HG03565 (cell line): ENCODE data around the gene C2orf76.

ENCODE experiments used
- ATAC-seq: cut with Tn5 transposase; IDR thresholded peaks from one replicate; pipeline ENCODE4 v1.9.1; 2021; ENCODE audit warnings: mild to moderate bottlenecking, moderate library complexity; ENCODE audit not compliant: unreplicated experiment

The C2orf76 gene

DNA sequence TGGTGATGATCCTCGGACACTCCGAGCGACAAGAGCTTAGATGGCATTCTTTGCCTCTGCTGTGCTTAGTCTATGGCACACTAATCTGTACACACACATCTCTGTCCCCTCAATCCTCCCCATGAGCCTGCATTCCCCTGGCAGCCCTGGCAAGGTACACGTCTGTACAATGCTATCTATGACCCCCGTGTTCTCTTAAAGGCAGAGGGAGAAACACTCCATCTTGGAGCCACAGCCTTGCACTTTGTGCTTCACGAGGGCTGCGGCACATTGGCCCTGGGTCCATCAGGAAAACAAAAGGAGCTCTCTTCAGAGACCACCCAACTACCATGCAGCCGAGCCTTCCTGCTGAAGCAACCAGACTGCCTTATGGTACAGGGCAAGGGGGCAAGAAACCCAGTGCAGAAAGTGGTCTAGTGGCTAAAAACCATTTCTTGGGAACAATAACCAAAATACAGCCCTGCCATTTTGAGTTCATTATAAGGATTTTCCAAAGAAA lies 100.5 kb downstream of the C2orf76 start:
- no peak for ATAC-seq

DNA sequence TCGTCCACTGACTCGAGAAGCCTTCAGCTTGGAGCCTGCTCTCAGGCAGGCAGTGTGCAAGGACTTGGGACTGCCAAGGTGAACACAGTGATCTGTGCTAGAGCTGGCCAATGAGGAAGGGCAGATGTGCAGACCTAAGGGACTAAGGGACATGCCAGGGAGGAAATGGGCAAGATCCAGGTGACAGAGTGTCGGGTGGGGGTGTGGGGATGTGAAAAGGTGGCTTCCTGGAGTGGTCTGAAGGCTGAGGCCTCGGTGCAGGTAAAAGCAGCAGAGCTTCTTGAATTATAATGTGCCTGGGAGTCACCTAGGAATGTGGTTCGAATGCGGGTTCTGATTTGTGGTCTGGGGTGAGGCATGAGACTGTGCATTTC lies 101.0 kb downstream of the C2orf76 start:
- no peak for ATAC-seq

DNA sequence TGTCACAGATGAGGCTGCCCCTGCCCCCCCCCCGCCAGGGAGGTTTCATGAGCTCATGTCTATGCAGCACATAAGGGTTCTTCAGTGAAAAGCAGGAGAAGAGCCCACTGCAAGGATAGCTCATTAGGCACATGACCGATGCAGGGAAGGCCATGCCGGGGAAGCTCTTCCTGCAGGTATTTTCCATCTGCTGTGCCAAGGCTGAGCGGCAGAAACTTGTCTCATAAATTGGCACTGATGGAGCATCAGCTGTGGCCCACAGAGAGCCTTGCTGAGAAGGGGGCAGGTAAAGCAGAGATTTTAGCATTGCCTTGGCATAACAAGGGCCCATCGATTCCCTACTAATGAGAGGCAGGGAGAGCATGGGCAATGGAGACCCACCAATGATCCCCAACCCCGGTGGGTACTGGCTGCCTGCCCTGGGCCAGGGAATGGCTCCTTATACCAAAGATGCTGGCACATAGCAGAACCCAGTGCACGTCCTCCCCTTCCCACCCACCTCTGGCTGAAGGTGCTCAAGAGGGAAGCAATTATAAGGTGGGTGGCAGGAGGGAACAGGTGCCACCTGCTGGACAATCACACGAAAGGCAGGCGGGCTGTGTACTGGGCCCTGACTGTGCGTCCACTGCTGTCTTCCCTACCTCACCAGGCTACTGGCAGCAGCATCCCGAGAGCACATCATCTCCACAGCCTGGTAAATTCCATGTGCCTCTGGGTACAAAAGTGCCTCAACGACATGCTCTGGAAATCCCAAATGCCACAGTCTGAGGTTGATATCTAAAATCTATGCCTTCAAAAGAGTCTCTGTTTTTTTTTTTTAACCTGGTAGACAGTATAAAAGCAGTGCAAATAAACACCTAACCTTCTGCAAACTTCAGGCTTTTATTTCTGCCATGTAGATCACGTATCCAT lies 101.6 kb downstream of the C2orf76 start:
- peak; percentile 92 for ATAC-seq

DNA sequence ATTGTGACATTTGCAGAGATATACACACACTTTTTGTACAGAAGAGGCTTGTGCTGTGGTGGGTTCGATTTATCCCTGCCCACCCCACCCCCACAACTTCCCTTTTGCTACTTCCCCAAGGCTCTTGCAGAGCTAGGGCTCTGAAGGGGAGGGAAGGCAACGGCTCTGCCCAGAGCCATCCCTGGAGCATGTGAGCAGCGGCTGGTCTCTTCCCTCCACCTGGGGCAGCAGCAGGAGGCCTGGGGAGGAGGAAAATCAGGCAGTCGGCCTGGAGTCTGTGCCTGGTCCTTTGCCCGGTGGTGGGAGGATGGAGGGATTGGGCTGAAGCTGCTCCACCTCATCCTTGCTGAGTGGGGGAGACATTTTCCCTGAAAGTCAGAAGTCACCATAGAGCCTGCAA lies 103.0 kb downstream of the C2orf76 start:
- no peak for ATAC-seq

DNA sequence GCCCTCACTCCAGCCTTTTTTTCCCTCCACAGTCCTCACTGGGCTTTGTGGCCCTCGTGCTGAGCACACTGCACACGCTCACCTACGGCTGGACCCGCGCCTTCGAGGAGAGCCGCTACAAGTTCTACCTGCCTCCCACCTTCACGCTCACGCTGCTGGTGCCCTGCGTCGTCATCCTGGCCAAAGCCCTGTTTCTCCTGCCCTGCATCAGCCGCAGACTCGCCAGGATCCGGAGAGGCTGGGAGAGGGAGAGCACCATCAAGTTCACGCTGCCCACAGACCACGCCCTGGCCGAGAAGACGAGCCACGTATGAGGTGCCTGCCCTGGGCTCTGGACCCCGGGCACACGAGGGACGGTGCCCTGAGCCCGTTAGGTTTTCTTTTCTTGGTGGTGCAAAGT lies 103.6 kb downstream of the C2orf76 start:
- no peak for ATAC-seq

DNA sequence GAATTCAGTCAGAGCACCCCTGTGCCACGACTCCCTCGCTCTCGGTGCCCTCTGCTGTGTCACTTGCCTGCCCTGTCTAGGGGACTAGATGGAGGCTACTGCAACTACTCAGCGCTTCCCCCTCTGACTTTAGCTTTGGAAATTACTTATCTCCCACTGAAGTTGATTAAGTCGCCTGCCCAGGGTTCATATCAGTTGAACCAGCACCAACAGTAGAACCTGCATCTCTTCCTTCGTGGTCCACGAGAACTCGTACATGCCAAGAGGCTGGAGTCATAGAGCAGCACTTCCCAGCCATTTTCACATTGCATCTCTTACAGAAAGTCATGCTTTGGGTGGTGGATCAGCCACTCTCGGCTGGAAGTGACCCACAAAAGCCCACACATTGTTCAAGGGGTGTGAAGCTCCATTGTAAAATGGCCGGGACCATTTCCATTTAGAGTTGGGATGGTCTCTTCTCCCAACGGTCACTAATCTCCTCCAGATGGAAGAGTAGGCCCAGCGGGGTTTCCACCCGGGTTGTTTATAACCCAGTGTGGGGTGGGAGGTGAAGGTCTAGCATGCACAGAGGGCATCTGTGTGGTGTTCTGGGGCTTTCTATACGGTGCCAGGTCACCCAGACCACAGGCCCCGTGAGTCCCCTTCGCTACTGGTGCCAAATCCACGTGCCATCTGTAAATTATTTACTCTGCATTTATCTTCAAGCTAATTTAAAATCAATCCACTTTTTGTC lies 105.0 kb downstream of the C2orf76 start:
- ATAC-seq = no peak

DNA sequence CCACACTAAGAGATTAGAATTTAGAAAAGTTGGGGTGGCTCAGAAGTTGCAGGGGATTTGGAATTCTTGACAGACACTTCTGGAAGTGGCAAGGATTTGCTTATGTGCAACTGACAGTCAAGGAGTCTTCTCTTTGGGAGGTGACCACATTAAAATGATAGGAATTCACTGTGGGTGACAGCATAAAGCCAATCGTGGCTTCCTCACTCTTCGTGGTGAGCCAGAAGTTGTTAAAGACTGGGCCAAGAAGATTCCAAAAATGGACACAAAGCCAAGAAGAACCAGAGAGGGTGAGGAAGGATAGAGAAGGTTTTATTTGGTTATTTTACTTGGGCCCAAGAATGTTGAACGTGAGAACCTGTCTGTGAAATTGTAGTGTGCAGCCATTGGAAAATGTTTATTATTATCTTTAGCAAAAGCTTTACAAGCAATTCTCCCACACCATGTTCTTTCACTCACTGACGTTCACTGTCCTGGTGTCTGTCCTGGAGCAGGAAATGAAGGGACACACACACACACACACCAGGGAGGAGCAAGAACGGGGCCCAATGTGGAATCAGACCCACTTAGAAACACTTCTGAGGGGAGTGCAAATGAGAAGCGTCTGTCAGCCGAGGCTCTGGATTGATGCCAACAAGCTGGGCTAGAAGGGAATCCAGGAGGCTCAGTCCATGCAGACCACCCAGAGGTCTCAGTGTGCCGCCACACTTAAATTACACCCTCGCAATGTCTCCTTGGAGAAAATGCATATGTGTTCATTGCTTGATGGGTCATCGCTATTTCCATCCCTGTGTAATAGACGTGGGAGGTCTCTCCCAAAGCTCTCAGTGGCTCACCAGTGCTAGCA lies 105.8 kb downstream of the C2orf76 start:
- ATAC-seq = no peak

DNA sequence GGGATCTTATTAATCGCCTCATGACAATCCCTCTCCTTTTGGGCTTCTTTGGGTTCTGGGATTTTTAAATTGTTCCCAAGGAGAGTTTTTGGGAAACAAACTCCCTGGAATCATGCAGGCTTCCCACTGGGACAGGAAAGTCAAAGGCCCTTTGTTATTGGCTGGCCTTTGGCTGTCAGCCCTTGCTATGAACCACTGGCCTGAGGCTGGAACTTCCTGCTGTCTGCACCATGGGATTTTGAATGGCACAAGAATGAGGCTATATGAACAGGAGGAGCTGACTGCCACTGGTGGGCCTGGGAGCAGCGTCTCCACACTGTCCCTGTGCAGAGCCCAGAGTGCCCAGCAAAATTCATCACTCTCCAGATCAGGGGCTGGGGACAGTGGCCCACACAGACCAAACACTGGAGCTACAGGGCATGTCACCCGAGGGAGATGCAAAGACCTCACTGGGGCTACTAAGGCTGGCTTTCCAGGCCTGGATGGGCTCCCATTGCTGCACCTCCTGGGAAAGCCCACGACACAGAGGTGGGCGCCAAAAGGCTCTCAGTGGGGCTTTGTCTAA lies 107.3 kb downstream of the C2orf76 start:
- no peak for ATAC-seq

DNA sequence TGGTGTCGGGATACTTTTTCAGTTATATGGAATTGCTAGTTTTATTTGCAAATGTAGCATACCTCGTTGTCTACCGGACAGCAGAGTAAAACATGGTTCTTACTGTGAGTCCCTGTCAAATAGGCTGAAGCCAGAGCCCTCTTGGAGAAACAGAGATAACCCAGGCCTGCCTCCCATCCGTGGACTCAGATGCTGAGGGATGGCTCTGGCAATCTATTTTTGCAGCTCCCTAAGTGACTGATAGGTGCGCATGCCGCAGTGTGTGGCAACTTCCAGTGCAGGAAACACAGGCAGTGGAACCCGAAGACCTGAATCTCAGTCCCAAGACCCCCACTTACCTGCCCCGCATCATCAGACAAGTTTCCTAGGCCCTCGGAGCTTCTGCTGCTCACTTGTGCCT lies 109.4 kb downstream of the C2orf76 start:
- ATAC-seq = no peak

DNA sequence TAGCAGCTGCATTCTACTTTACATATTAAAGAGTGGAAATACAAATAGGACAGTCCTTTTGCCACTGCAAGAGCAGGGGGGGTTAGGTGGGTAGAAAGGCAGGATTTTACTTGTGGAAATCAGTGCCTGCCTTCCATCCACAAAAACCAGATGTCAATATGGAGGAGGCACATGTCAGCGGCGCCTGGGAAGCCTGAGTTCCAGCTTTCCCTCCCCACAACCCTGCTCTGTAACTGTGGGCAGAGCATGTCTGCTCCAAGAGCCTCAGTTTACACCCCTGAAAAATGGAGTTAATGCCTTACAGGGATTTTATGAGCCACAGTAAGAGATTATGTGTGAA lies 110.1 kb downstream of the C2orf76 start:
- no peak for ATAC-seq

DNA sequence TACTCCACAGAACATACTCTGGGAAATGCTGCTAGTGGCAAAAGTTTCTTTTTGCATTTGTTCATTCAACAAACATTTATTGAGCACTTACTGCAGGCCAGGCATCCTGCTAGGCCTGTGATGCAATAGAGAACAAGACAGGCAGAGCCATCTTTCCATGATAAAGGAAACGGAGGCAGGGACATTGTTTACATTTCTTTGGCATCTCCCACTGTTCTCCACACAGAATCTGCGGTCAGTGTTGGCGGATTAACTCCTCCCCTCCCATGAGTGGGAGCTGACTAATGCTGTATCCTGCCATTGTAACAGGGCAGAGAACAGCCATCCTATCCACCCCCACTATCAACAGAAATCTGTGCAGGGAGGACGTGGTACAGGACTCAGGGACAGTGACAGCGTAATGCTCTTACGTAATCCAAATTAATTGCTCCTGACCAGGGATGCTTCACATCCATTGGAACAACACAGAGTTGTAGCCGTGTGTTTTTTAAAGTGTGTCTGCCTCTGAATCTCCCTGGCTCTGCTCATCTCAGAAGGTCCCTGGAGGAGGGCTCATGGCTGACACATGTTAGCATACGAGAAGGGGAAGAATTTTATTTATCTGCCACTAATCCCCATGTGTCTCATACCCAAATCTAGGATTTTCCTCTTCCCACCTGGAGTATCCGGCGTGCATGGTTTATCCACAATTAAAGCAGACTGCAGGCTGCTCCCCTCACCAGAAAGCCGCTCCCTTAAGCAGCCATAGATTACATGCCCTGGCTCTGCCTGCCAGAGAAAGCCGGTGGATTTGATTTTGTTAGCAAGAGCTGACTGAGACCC lies 110.7 kb downstream of the C2orf76 start:
- ATAC-seq = no peak

DNA sequence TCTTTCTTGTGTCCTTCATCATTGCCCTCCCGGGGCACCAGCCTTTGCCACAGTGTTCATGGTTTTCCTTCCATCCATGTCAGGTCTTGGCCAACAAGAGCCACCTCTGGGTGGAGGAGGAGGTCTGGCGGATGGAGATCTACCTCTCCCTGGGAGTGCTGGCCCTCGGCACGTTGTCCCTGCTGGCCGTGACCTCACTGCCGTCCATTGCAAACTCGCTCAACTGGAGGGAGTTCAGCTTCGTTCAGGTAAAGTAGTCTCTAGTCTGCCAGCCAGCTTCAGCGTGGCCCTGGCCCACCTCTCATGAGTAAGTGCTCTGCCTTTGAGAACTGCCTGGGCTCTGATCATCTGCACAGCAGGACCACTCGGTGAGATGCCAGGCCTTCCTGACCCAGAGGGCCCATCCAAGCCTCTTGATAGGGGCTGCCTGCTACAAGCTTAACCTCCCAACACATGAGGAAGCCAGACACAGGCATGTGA lies 112.0 kb downstream of the C2orf76 start:
- ATAC-seq = no peak

DNA sequence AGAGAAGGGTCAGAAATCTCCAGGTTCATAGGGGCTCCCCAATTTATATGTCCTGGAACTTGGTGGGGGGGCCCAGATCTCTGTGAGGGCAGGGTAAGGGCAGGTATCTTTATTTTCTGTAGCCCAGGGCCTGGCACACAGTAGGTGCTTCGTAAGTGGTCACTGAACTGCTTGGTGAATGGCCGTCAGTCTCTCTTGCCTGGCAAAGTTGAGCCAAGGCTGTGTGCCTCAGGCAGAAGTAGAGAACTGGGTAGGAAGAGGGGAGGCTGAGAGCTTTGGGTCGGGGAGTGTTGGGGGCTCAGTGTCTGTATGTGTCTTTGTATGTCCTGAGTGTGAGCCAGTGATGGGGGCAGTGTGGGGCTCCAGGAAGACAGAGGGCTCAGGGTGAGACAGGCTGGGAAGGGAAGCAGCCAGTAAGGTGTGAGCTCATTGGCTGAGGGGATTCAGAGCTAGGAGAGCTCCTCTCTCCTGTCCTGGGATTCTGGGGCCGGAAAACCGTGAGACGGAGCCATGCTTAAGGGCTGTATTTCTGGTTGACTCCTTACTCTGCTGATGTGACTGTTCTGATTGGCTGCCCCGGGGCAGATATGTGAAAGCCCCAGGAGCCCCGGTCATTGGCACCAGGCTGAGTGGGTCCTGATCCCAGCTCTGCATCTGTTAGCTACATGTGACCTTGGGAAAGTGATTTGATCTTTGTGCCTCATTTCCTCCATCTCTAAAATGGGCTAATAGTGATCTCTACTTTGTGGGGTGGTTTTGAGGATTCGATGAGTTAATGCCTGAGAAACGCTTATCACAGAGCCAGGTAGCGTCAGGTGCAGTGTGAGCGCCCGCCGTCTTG lies 112.7 kb downstream of the C2orf76 start:
- no peak for ATAC-seq

DNA sequence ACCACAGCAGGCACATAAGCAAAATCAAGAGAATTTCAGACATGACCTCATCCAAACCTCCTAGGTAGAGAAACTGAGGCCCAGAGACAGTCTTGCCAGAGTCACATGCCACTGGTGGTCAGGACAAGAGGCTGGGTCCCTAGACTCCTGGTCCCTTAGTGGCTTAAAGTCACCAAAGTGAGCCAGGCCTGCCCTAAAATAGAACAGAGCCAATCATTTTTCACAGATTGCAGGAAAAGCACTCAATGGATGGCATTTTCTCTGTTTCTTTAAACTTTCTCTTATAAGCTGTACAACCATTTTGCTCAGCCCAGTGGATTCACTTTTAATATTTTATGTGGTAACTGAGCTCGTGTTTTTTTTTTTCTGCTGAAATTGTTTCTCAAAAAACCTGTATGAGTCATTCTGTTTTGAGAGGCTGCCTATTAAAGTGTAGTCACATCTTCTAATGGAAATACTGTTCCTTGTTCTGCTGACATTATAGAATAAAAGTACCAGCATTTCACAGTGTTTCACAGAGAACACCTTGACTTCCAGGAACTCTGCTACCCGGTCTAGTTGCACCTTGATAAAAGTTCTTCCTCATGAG lies 113.4 kb downstream of the C2orf76 start:
- no peak for ATAC-seq
